ENCODE data around the gene XRCC5. TPM values are rescaled to one million over a fixed set of nuclear protein-coding genes. Genes with fewer than 3 reads are reported as not detected.

The XRCC5 gene
- total RNA-seq, 2 donors from 2014 or later = 300 to 324 TPM

GRCh38 chr2:216222650-216223352, 113.7 kb downstream of the XRCC5 start:
- peak; percentile 25 to 40 for DNase-seq
- Mint-ChIP-seq H3K27me3 (ENCODE audit: low read depth) (no peaks in the 10 kb centered on the region), H3K36me3 (ENCODE audit: insufficient read depth in 2 of 2) (no peaks in the 10 kb centered on the region), H3K9me3 (no peaks in the 10 kb centered on the region), H3K27ac (peak overlapping the region; percentile 27), H3K4me3 (peak overlapping the region; percentile 18 to 42), H3K4me1 (ENCODE audit: low read depth) (peaks cover 40% of the 10 kb centered on the region)
- peak; percentile 63 to 77 for ATAC-seq (replicated peaks in 1 of 2)

- DNase-seq = no peak
- Mint-ChIP-seq H3K27ac (no peak overlapping the region), H3K9me3 (no peaks in the 10 kb centered on the region), H3K36me3 (ENCODE audit: insufficient read depth in 2 of 2) (no peaks in the 10 kb centered on the region), H3K4me3 (no peak overlapping the region), H3K4me1 (ENCODE audit: low read depth) (peaks cover 32% of the 10 kb centered on the region), H3K27me3 (ENCODE audit: low read depth) (no peaks in the 10 kb centered on the region)
- no peak for ATAC-seq (replicated peaks in 1 of 2)
Observed at GRCh38 chr2:216224388-216224787, 115.2 kb downstream of the XRCC5 start.

- DNase-seq = no peak
- H3K27me3 Mint-ChIP-seq (ENCODE audit: low read depth) = no peaks in the 10 kb centered on the region
Observed at GRCh38 chr2:216229277-216229914, 120.2 kb downstream of the XRCC5 start.

GRCh38 chr2:216231867-216232266, 122.7 kb downstream of the XRCC5 start:
- Mint-ChIP-seq H3K36me3 (ENCODE audit: insufficient read depth in 2 of 2) (peaks cover 12 to 21% of the 10 kb centered on the region in 2 donors), H3K27ac (no peak overlapping the region)

More at GRCh38 chr2:216229277-216229914, 120.2 kb downstream of the XRCC5 start:
- H3K27ac Mint-ChIP-seq = no peak overlapping the region
- no peak for ATAC-seq (replicated peaks in 1 of 2)
- no peak overlapping the region for H3K4me3 Mint-ChIP-seq
- peaks cover 12 to 19% of the 10 kb centered on the region in 2 donors for H3K36me3 Mint-ChIP-seq (ENCODE audit: insufficient read depth in 2 of 2)
- peaks cover 10% of the 10 kb centered on the region in 2 donors for H3K9me3 Mint-ChIP-seq
- H3K4me1 Mint-ChIP-seq (ENCODE audit: low read depth) = no peaks in the 10 kb centered on the region

GRCh38 chr2:216232721-216233120, 123.6 kb downstream of the XRCC5 start:
- DNase-seq (no peak), ATAC-seq (replicated peaks in 1 of 2) (no peak)
- H3K4me3 Mint-ChIP-seq = no peak overlapping the region
- no peaks in the 10 kb centered on the region for H3K4me1 Mint-ChIP-seq (ENCODE audit: low read depth)
- peaks cover 12 to 21% of the 10 kb centered on the region in 2 donors for H3K36me3 Mint-ChIP-seq (ENCODE audit: insufficient read depth in 2 of 2)
- no peaks in the 10 kb centered on the region for H3K27me3 Mint-ChIP-seq (ENCODE audit: low read depth)
- no peak overlapping the region for H3K27ac Mint-ChIP-seq
- peaks cover 10% of the 10 kb centered on the region in 2 donors for H3K9me3 Mint-ChIP-seq

More at GRCh38 chr2:216231867-216232266, 122.7 kb downstream of the XRCC5 start:
- DNase-seq (no peak), ATAC-seq (replicated peaks in 1 of 2) (no peak)
- peaks cover 10% of the 10 kb centered on the region in 2 donors for H3K9me3 Mint-ChIP-seq
- H3K4me1 Mint-ChIP-seq (ENCODE audit: low read depth) = no peaks in the 10 kb centered on the region
- H3K4me3 Mint-ChIP-seq = no peak overlapping the region
- H3K27me3 Mint-ChIP-seq (ENCODE audit: low read depth) = no peaks in the 10 kb centered on the region

GRCh38 chr2:216233281-216233995, 124.3 kb downstream of the XRCC5 start:
- Mint-ChIP-seq H3K36me3 (ENCODE audit: insufficient read depth in 2 of 2) (peaks cover 12 to 21% of the 10 kb centered on the region in 2 donors), H3K4me3 (no peak overlapping the region)
- ATAC-seq (replicated peaks in 1 of 2) = no peak

GRCh38 chr2:216234106-216234505, 125.0 kb downstream of the XRCC5 start:
- Mint-ChIP-seq H3K4me1 (ENCODE audit: low read depth) (no peaks in the 10 kb centered on the region), H3K9me3 (peaks cover 10% of the 10 kb centered on the region in 2 donors), H3K27me3 (ENCODE audit: low read depth) (no peaks in the 10 kb centered on the region), H3K36me3 (ENCODE audit: insufficient read depth in 2 of 2) (peaks cover 12 to 21% of the 10 kb centered on the region in 2 donors), H3K27ac (no peak overlapping the region), H3K4me3 (no peak overlapping the region)
- DNase-seq (no peak), ATAC-seq (replicated peaks in 1 of 2) (no peak)

More at GRCh38 chr2:216233281-216233995, 124.3 kb downstream of the XRCC5 start:
- Mint-ChIP-seq H3K9me3 (peaks cover 10% of the 10 kb centered on the region in 2 donors), H3K4me1 (ENCODE audit: low read depth) (no peaks in the 10 kb centered on the region), H3K27ac (no peak overlapping the region), H3K27me3 (ENCODE audit: low read depth) (no peaks in the 10 kb centered on the region)
- DNase-seq = no peak

- no peaks in the 10 kb centered on the region for H3K4me1 Mint-ChIP-seq (ENCODE audit: low read depth)
- H3K36me3 Mint-ChIP-seq (ENCODE audit: insufficient read depth in 2 of 2) = peaks cover 12 to 21% of the 10 kb centered on the region in 2 donors
- no peak for DNase-seq
- ATAC-seq (replicated peaks in 1 of 2) = no peak
- H3K9me3 Mint-ChIP-seq = peaks cover 10 to 12% of the 10 kb centered on the region in 2 donors
- no peak overlapping the region for H3K27ac Mint-ChIP-seq
- no peaks in the 10 kb centered on the region for H3K27me3 Mint-ChIP-seq (ENCODE audit: low read depth)
- H3K4me3 Mint-ChIP-seq = no peak overlapping the region
Observed at GRCh38 chr2:216235462-216235861, 126.3 kb downstream of the XRCC5 start.

GRCh38 chr2:216235896-216236295, 126.7 kb downstream of the XRCC5 start:
- Mint-ChIP-seq H3K27ac (no peak overlapping the region), H3K4me3 (no peak overlapping the region), H3K4me1 (ENCODE audit: low read depth) (no peaks in the 10 kb centered on the region), H3K36me3 (ENCODE audit: insufficient read depth in 2 of 2) (peaks cover 12 to 21% of the 10 kb centered on the region in 2 donors), H3K9me3 (peaks cover 10 to 12% of the 10 kb centered on the region in 2 donors), H3K27me3 (ENCODE audit: low read depth) (no peaks in the 10 kb centered on the region)
- no peak for DNase-seq
- no peak for ATAC-seq (replicated peaks in 1 of 2)

- no peak overlapping the region for H3K27ac Mint-ChIP-seq
- no peak overlapping the region for H3K4me3 Mint-ChIP-seq
- H3K4me1 Mint-ChIP-seq (ENCODE audit: low read depth) = no peaks in the 10 kb centered on the region
- H3K36me3 Mint-ChIP-seq (ENCODE audit: insufficient read depth in 2 of 2) = peaks cover 12 to 18% of the 10 kb centered on the region in 2 donors
- H3K27me3 Mint-ChIP-seq (ENCODE audit: low read depth) = no peaks in the 10 kb centered on the region
- ATAC-seq (replicated peaks in 1 of 2) = no peak
- no peak for DNase-seq
- peaks cover 10 to 12% of the 10 kb centered on the region in 2 donors for H3K9me3 Mint-ChIP-seq
Observed at GRCh38 chr2:216236486-216236885, 127.3 kb downstream of the XRCC5 start.

- peaks cover 2 to 9% of the 10 kb centered on the region in 2 donors for H3K9me3 Mint-ChIP-seq
- H3K27ac Mint-ChIP-seq = no peak overlapping the region
- peaks cover 6% of the 10 kb centered on the region for H3K4me1 Mint-ChIP-seq (ENCODE audit: low read depth)
- no peaks in the 10 kb centered on the region for H3K36me3 Mint-ChIP-seq (ENCODE audit: insufficient read depth in 2 of 2)
- DNase-seq = no peak
- no peaks in the 10 kb centered on the region for H3K27me3 Mint-ChIP-seq (ENCODE audit: low read depth)
- no peak for ATAC-seq (replicated peaks in 1 of 2)
- H3K4me3 Mint-ChIP-seq = no peak overlapping the region
Observed at GRCh38 chr2:216242365-216242764, 133.2 kb downstream of the XRCC5 start.

GRCh38 chr2:216243026-216243425, 133.9 kb downstream of the XRCC5 start:
- peaks cover 6% of the 10 kb centered on the region for H3K4me1 Mint-ChIP-seq (ENCODE audit: low read depth)
- ATAC-seq (replicated peaks in 1 of 2) (no peak), DNase-seq (no peak)
- H3K27ac Mint-ChIP-seq = no peak overlapping the region
- H3K36me3 Mint-ChIP-seq (ENCODE audit: insufficient read depth in 2 of 2) = no peaks in the 10 kb centered on the region
- H3K9me3 Mint-ChIP-seq = peaks cover 2 to 9% of the 10 kb centered on the region in 2 donors
- no peak overlapping the region for H3K4me3 Mint-ChIP-seq
- no peaks in the 10 kb centered on the region for H3K27me3 Mint-ChIP-seq (ENCODE audit: low read depth)

GRCh38 chr2:216245391-216245975, 136.3 kb downstream of the XRCC5 start:
- H3K4me3 Mint-ChIP-seq = no peak overlapping the region
- H3K9me3 Mint-ChIP-seq = peaks cover 2 to 10% of the 10 kb centered on the region in 2 donors
- no peak for DNase-seq
- ATAC-seq (replicated peaks in 1 of 2) = no peak
- H3K27ac Mint-ChIP-seq = no peak overlapping the region
- no peaks in the 10 kb centered on the region for H3K36me3 Mint-ChIP-seq (ENCODE audit: insufficient read depth in 2 of 2)
- no peaks in the 10 kb centered on the region for H3K27me3 Mint-ChIP-seq (ENCODE audit: low read depth)
- peaks cover 6% of the 10 kb centered on the region for H3K4me1 Mint-ChIP-seq (ENCODE audit: low read depth)
